GM18909 (cell line): ENCODE measurements around the gene LHFPL6.

Experiments
- ATAC-seq: cut with Tn5 transposase; IDR thresholded peaks from one replicate; pipeline ENCODE4 v1.9.1; 2021; ENCODE audit warnings: mild to moderate bottlenecking; ENCODE audit not compliant: unreplicated experiment, poor library complexity

LHFPL6 gene

GRCh38 chr13:39432196-39432595 lies 170.8 kb downstream of the LHFPL6 start:
- ATAC-seq: no peak

- ATAC-seq: no peak
These were observed 180.0 kb downstream of the LHFPL6 start for GRCh38 chr13:39422845-39423565.

DNA sequence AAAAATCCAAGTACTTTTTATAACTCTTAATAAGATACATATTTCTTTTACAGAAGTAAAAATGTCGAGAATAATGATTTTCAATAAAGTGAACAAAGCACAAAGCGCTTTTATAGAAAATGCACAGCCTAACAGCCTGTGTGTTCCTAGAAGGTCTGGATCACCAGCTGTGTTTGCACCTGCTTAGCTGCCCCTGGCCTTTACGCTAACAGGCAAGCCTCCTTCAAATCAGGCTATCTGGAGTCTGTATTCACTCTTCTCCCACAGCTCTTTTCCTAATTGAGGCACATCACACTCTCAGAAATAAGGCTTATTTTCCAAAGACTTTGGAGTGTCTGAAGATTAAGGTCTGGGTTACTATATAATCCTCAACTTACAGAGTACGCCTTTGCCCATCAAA lies 183.1 kb downstream of the LHFPL6 start:
- no peak for ATAC-seq

DNA sequence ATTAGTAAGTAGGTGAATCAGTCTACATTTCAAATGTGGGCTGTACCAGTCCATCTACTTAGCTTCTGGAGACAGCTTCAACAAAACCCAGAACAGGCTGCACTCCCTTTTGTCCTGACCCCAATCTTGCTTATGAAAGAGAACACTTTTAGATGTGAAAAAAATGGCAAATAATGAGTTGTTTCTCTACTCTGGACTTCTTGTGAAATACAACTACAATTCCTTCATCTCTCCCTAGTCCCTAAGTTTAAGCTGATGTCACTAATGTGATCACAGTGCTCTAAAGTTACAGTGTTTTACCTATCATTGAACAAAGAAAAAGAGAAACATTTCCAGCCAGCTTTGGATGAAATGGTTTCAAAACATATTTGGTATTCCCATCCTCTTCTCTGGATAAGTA lies 183.9 kb downstream of the LHFPL6 start:
- ATAC-seq: no peak

DNA sequence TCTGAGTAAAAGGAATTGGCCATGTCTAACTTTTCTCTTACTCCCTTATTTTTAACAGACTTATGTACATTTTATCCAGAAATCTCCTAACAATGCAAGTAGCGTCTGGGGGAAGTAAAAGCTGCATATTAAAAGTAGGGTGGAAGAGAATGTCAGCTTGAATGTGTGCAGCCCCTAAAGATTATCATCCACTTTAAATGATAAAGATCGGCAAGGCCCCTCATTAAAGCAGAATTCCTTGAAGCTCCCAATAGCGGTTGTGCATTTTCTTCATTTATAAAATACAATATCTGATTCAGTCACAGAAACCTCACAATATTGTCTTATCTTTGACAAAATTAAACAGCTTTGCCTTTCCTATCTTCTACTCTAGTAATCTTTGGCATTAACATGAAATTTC lies 184.6 kb downstream of the LHFPL6 start:
- no peak for ATAC-seq

GRCh38 chr13:39417643-39418042 lies 185.3 kb downstream of the LHFPL6 start:
- ATAC-seq: no peak

- ATAC-seq: no peak
These were observed 185.9 kb downstream of the LHFPL6 start for GRCh38 chr13:39417131-39417530.

- no peak for ATAC-seq
These were observed 187.8 kb downstream of the LHFPL6 start for GRCh38 chr13:39415008-39415802.

- no peak for ATAC-seq
These were observed 188.7 kb downstream of the LHFPL6 start for GRCh38 chr13:39414339-39414738.

- ATAC-seq: no peak
These were observed 191.5 kb downstream of the LHFPL6 start for GRCh38 chr13:39411511-39411910.

GRCh38 chr13:39410964-39411363 lies 192.0 kb downstream of the LHFPL6 start:
- ATAC-seq: no peak

DNA sequence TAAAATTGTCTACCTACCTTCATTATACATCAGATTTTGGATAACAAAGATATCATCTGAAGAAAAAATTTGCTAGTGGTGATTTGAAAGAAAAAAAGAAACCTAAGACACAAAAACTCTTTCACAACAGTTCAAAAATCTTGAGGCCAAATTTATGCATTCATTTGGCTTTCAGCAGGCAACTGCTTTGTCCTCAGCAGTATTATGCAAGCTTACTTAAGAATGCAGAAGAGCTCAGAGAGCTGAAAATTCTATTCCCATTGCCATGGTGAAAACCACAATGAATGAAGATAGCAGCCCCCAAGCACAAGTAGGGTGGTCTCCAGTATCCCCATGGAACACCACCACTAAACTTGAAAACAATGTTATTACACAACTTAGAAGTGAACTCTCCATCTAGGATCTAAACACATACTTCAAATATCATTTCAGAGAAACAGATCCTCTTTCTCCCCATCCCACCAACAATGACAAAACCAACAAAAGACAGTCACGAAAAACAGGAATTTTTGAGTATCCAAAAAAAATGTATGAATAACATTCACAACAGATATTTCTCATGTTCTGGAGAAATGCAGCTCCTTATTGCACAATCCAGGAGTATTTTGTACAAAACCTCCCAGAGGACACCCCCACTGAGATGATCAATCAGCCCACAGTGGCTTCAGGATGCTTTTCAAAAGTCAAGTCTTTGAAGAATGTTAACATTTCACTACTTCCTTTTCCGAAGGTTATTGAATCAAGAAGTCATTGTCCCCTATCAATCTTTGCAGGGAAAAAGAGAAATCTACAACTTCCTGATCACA lies 192.7 kb downstream of the LHFPL6 start:
- ATAC-seq: no peak

DNA sequence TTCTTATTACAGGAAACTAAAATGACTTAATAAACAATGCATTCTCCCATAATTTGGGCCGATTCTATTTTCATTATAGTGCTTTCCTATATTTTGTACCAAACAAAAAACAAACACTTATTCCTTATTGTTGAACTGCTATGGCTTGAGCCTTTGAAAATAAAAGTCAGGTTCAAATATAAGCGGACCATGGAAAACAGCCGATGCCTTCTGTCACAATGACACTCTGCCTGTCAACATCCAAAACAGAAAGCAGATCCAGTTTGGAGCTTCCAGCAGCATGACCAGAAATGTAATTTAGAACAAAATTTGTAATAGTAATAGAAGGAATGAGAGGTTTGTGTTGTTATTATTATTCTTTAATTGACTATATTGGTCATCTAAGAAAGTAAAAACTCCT lies 194.5 kb downstream of the LHFPL6 start:
- ATAC-seq: no peak

- no peak for ATAC-seq
These were observed 195.2 kb downstream of the LHFPL6 start for GRCh38 chr13:39407786-39408185.

- ATAC-seq: no peak
These were observed 195.9 kb downstream of the LHFPL6 start for GRCh38 chr13:39407138-39407537.

GRCh38 chr13:39406688-39407087 lies 196.3 kb downstream of the LHFPL6 start:
- peak; percentile 56 for ATAC-seq

- ATAC-seq: no peak
These were observed 197.3 kb downstream of the LHFPL6 start for GRCh38 chr13:39405596-39406205.

GRCh38 chr13:39405107-39405506 lies 197.9 kb downstream of the LHFPL6 start:
- ATAC-seq: no peak

- no peak for ATAC-seq
These were observed 199.9 kb downstream of the LHFPL6 start for GRCh38 chr13:39403106-39403505.

DNA sequence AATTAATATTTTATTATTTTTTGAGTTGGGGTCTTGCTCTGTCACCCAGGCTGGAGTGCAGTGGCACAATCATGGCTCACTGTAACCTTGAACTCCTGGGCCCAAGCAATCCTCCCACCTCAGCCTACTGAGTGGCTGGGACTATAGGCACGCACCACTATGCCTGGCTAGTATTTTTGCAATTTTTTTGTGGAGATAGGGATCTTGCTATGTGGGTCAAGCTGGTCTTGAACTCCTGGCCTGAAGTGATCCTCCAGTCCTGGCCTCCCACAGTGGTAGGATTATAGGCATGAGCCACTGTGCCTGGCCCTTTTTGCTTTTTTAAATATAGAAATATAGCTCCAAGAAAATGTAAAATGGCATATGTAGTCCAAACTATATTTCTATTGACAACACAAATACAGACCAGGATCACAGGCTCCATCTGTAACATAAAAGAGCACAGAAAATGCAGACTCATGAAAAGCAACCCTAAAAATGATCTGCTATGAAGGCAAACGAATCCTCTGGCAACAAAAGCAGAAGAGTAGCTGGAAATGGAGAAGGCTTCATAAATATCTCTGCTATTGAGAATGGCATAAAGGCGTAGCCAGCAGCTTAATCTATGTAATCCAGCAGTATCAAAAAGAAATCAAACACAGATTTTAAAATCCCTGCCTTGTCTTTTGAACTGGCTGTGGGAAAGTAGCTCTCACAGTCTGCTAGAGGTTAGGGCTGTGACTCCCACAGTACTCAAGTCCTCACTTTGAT lies 200.6 kb downstream of the LHFPL6 start:
- ATAC-seq: no peak
